AG09319 (cell line): ENCODE data around the gene RCOR1.

Source experiments
- DNase-seq: peaks from one replicate; pipeline ENCODE4 v3.0.0-alpha.2; 2010; ENCODE audit warnings: low read depth; ENCODE audit errors: extremely low read depth
- CTCF ChIP-seq: IDR thresholded peaks from 2 replicates; pipeline ENCODE4 v1.5.1; 2011; ENCODE audit warnings: low read depth, mild to moderate bottlenecking, inconsistent platforms, low read length, moderate library complexity

RCOR1 gene

GRCh38 chr14:102778338-102779083 is 186.1 kb downstream of the RCOR1 start:
- no peak for TF ChIP-seq CTCF
- DNase-seq: no peak

- TF ChIP-seq CTCF: no peak
- DNase-seq: no peak
These were observed 186.6 kb downstream of the RCOR1 start for GRCh38 chr14:102779084-102779462.

- no peak for DNase-seq
- no peak for TF ChIP-seq CTCF
These were observed 187.3 kb downstream of the RCOR1 start for GRCh38 chr14:102779574-102780315.
